NB4 (cell line): ENCODE data around the gene SIX6.

Experiments used
- CTCF ChIP-seq: IDR thresholded peaks from one replicate; pipeline ENCODE4 v1.5.1; 2012; ENCODE audit warnings: low read depth, low read length
- POLR2A ChIP-seq: IDR thresholded peaks from 2 replicates; pipeline ENCODE4 v1.6.1; 2011; ENCODE audit warnings: mild to moderate bottlenecking; ENCODE audit not compliant: insufficient read length; ENCODE audit errors: extremely low read depth

GRCh38 chr14:60506010-60506409, 2.9 kb upstream of the SIX6 start:
- TF ChIP-seq POLR2A (no peak), CTCF (no peak)
